ENCODE data around the gene ZBTB4.

The ZBTB4 gene

GRCh38 chr17:7508846-7509245 is 29.4 kb upstream of the ZBTB4 start:
- H3K27me3 ChIP-seq (ENCODE audit: control insufficient read depth in 2 of 2, insufficient read depth in 2 of 2, low read length in 2 of 2), result no peaks in the 10 kb centered on the region
- H3K9ac ChIP-seq (ENCODE audit: low read depth in 1 of 2, low read length in 2 of 2), result no peak overlapping the region
- no peaks in the 10 kb centered on the region for H3K4me1 ChIP-seq (ENCODE audit: control insufficient read depth in 2 of 2, insufficient read depth in 2 of 2, low read length in 2 of 2)
- peaks cover 72 to 83% of the 10 kb centered on the region in 2 donors for H3K36me3 ChIP-seq (ENCODE audit: control insufficient read depth in 2 of 2, insufficient read depth in 2 of 2, low read length in 2 of 2)
- no peak overlapping the region for H3K27ac ChIP-seq (ENCODE audit: low read depth in 2 of 2, low read length in 2 of 2)
- H3K4me3 ChIP-seq (ENCODE audit: low read length in 2 of 2), result no peak overlapping the region
- H3K9me3 ChIP-seq (ENCODE audit: control insufficient read depth in 2 of 2, low read length in 2 of 2), result no peaks in the 10 kb centered on the region

- no peaks in the 10 kb centered on the region for H3K27me3 ChIP-seq (ENCODE audit: control insufficient read depth in 2 of 2, insufficient read depth in 2 of 2, low read length in 2 of 2)
- H3K36me3 ChIP-seq (ENCODE audit: control insufficient read depth in 2 of 2, insufficient read depth in 2 of 2, low read length in 2 of 2), result peaks cover 72 to 83% of the 10 kb centered on the region in 2 donors
- H3K4me1 ChIP-seq (ENCODE audit: control insufficient read depth in 2 of 2, insufficient read depth in 2 of 2, low read length in 2 of 2), result no peaks in the 10 kb centered on the region
Measured at GRCh38 chr17:7508145-7508544, 28.7 kb upstream of the ZBTB4 start.

GRCh38 chr17:7503521-7503920 is 24.1 kb upstream of the ZBTB4 start:
- Histone ChIP-seq H3K4me3 (ENCODE audit: low read length in 2 of 2) (no peak overlapping the region), H3K4me1 (ENCODE audit: control insufficient read depth in 2 of 2, insufficient read depth in 2 of 2, low read length in 2 of 2) (no peaks in the 10 kb centered on the region), H3K9me3 (ENCODE audit: control insufficient read depth in 2 of 2, low read length in 2 of 2) (no peaks in the 10 kb centered on the region), H3K27me3 (ENCODE audit: control insufficient read depth in 2 of 2, insufficient read depth in 2 of 2, low read length in 2 of 2) (no peaks in the 10 kb centered on the region), H3K36me3 (ENCODE audit: control insufficient read depth in 2 of 2, insufficient read depth in 2 of 2, low read length in 2 of 2) (peaks cover 67 to 79% of the 10 kb centered on the region in 2 donors), H3K9ac (ENCODE audit: low read depth in 1 of 2, low read length in 2 of 2) (no peak overlapping the region), H3K27ac (ENCODE audit: low read depth in 2 of 2, low read length in 2 of 2) (no peak overlapping the region)

More at GRCh38 chr17:7508145-7508544, 28.7 kb upstream of the ZBTB4 start:
- no peak overlapping the region for H3K9ac ChIP-seq (ENCODE audit: low read depth in 1 of 2, low read length in 2 of 2)
- H3K27ac ChIP-seq (ENCODE audit: low read depth in 2 of 2, low read length in 2 of 2), result no peak overlapping the region
- no peaks in the 10 kb centered on the region for H3K9me3 ChIP-seq (ENCODE audit: control insufficient read depth in 2 of 2, low read length in 2 of 2)
- no peak overlapping the region for H3K4me3 ChIP-seq (ENCODE audit: low read length in 2 of 2)

GRCh38 chr17:7502987-7503386 is 23.6 kb upstream of the ZBTB4 start:
- H3K9me3 ChIP-seq (ENCODE audit: control insufficient read depth in 2 of 2, low read length in 2 of 2), result no peaks in the 10 kb centered on the region
- H3K27me3 ChIP-seq (ENCODE audit: control insufficient read depth in 2 of 2, insufficient read depth in 2 of 2, low read length in 2 of 2), result no peaks in the 10 kb centered on the region
- H3K4me1 ChIP-seq (ENCODE audit: control insufficient read depth in 2 of 2, insufficient read depth in 2 of 2, low read length in 2 of 2), result no peaks in the 10 kb centered on the region
- no peak overlapping the region for H3K27ac ChIP-seq (ENCODE audit: low read depth in 2 of 2, low read length in 2 of 2)
- no peak overlapping the region for H3K9ac ChIP-seq (ENCODE audit: low read depth in 1 of 2, low read length in 2 of 2)
- H3K36me3 ChIP-seq (ENCODE audit: control insufficient read depth in 2 of 2, insufficient read depth in 2 of 2, low read length in 2 of 2), result peaks cover 66 to 79% of the 10 kb centered on the region in 2 donors
- H3K4me3 ChIP-seq (ENCODE audit: low read length in 2 of 2), result no peak overlapping the region

GRCh38 chr17:7502171-7502847 is 22.9 kb upstream of the ZBTB4 start:
- H3K4me3 ChIP-seq (ENCODE audit: low read length in 2 of 2), result no peak overlapping the region
- H3K27ac ChIP-seq (ENCODE audit: low read depth in 2 of 2, low read length in 2 of 2), result no peak overlapping the region
- peaks cover 71 to 82% of the 10 kb centered on the region in 2 donors for H3K36me3 ChIP-seq (ENCODE audit: control insufficient read depth in 2 of 2, insufficient read depth in 2 of 2, low read length in 2 of 2)
- H3K27me3 ChIP-seq (ENCODE audit: control insufficient read depth in 2 of 2, insufficient read depth in 2 of 2, low read length in 2 of 2), result no peaks in the 10 kb centered on the region
- H3K9me3 ChIP-seq (ENCODE audit: control insufficient read depth in 2 of 2, low read length in 2 of 2), result no peaks in the 10 kb centered on the region
- H3K4me1 ChIP-seq (ENCODE audit: control insufficient read depth in 2 of 2, insufficient read depth in 2 of 2, low read length in 2 of 2), result no peaks in the 10 kb centered on the region
- H3K9ac ChIP-seq (ENCODE audit: low read depth in 1 of 2, low read length in 2 of 2), result no peak overlapping the region

- H3K27ac ChIP-seq (ENCODE audit: low read depth in 2 of 2, low read length in 2 of 2), result no peak overlapping the region
- H3K9ac ChIP-seq (ENCODE audit: low read depth in 1 of 2, low read length in 2 of 2), result no peak overlapping the region
- no peaks in the 10 kb centered on the region for H3K9me3 ChIP-seq (ENCODE audit: control insufficient read depth in 2 of 2, low read length in 2 of 2)
- no peaks in the 10 kb centered on the region for H3K27me3 ChIP-seq (ENCODE audit: control insufficient read depth in 2 of 2, insufficient read depth in 2 of 2, low read length in 2 of 2)
- H3K4me3 ChIP-seq (ENCODE audit: low read length in 2 of 2), result no peak overlapping the region
- H3K36me3 ChIP-seq (ENCODE audit: control insufficient read depth in 2 of 2, insufficient read depth in 2 of 2, low read length in 2 of 2), result peaks cover 77 to 83% of the 10 kb centered on the region in 2 donors
- no peaks in the 10 kb centered on the region for H3K4me1 ChIP-seq (ENCODE audit: control insufficient read depth in 2 of 2, insufficient read depth in 2 of 2, low read length in 2 of 2)
Measured at GRCh38 chr17:7501729-7502128, 22.3 kb upstream of the ZBTB4 start.

GRCh38 chr17:7499161-7499560 is 19.7 kb upstream of the ZBTB4 start:
- H3K4me1 ChIP-seq (ENCODE audit: control insufficient read depth in 2 of 2, insufficient read depth in 2 of 2, low read length in 2 of 2), result no peaks in the 10 kb centered on the region
- H3K4me3 ChIP-seq (ENCODE audit: low read length in 2 of 2), result no peak overlapping the region
- no peak overlapping the region for H3K27ac ChIP-seq (ENCODE audit: low read depth in 2 of 2, low read length in 2 of 2)
- no peaks in the 10 kb centered on the region for H3K9me3 ChIP-seq (ENCODE audit: control insufficient read depth in 2 of 2, low read length in 2 of 2)
- no peaks in the 10 kb centered on the region for H3K27me3 ChIP-seq (ENCODE audit: control insufficient read depth in 2 of 2, insufficient read depth in 2 of 2, low read length in 2 of 2)
- no peak overlapping the region for H3K9ac ChIP-seq (ENCODE audit: low read depth in 1 of 2, low read length in 2 of 2)
- peaks cover 76 to 82% of the 10 kb centered on the region in 2 donors for H3K36me3 ChIP-seq (ENCODE audit: control insufficient read depth in 2 of 2, insufficient read depth in 2 of 2, low read length in 2 of 2)

GRCh38 chr17:7497636-7498035 is 18.2 kb upstream of the ZBTB4 start:
- H3K4me1 ChIP-seq (ENCODE audit: control insufficient read depth in 2 of 2, insufficient read depth in 2 of 2, low read length in 2 of 2), result peaks cover 0 to 3% of the 10 kb centered on the region in 2 donors
- H3K9ac ChIP-seq (ENCODE audit: low read depth in 1 of 2, low read length in 2 of 2), result no peak overlapping the region
- no peak overlapping the region for H3K27ac ChIP-seq (ENCODE audit: low read depth in 2 of 2, low read length in 2 of 2)
- H3K4me3 ChIP-seq (ENCODE audit: low read length in 2 of 2), result no peak overlapping the region
- no peaks in the 10 kb centered on the region for H3K9me3 ChIP-seq (ENCODE audit: control insufficient read depth in 2 of 2, low read length in 2 of 2)
- peaks cover 60 to 72% of the 10 kb centered on the region in 2 donors for H3K36me3 ChIP-seq (ENCODE audit: control insufficient read depth in 2 of 2, insufficient read depth in 2 of 2, low read length in 2 of 2)
- no peaks in the 10 kb centered on the region for H3K27me3 ChIP-seq (ENCODE audit: control insufficient read depth in 2 of 2, insufficient read depth in 2 of 2, low read length in 2 of 2)

GRCh38 chr17:7497228-7497627 is 17.8 kb upstream of the ZBTB4 start:
- Histone ChIP-seq H3K9ac (ENCODE audit: low read depth in 1 of 2, low read length in 2 of 2) (no peak overlapping the region), H3K27me3 (ENCODE audit: control insufficient read depth in 2 of 2, insufficient read depth in 2 of 2, low read length in 2 of 2) (no peaks in the 10 kb centered on the region), H3K36me3 (ENCODE audit: control insufficient read depth in 2 of 2, insufficient read depth in 2 of 2, low read length in 2 of 2) (peaks cover 56 to 68% of the 10 kb centered on the region in 2 donors), H3K4me1 (ENCODE audit: control insufficient read depth in 2 of 2, insufficient read depth in 2 of 2, low read length in 2 of 2) (peaks cover 0 to 3% of the 10 kb centered on the region in 2 donors), H3K27ac (ENCODE audit: low read depth in 2 of 2, low read length in 2 of 2) (no peak overlapping the region), H3K9me3 (ENCODE audit: control insufficient read depth in 2 of 2, low read length in 2 of 2) (no peaks in the 10 kb centered on the region), H3K4me3 (ENCODE audit: low read length in 2 of 2) (no peak overlapping the region)

GRCh38 chr17:7496470-7497183 is 17.2 kb upstream of the ZBTB4 start:
- Histone ChIP-seq H3K27ac (ENCODE audit: low read depth in 2 of 2, low read length in 2 of 2) (no peak overlapping the region), H3K9ac (ENCODE audit: low read depth in 1 of 2, low read length in 2 of 2) (no peak overlapping the region), H3K4me1 (ENCODE audit: control insufficient read depth in 2 of 2, insufficient read depth in 2 of 2, low read length in 2 of 2) (peaks cover under 1 to 9% of the 10 kb centered on the region in 2 donors), H3K36me3 (ENCODE audit: control insufficient read depth in 2 of 2, insufficient read depth in 2 of 2, low read length in 2 of 2) (peaks cover 50 to 66% of the 10 kb centered on the region in 2 donors), H3K27me3 (ENCODE audit: control insufficient read depth in 2 of 2, insufficient read depth in 2 of 2, low read length in 2 of 2) (no peaks in the 10 kb centered on the region), H3K4me3 (ENCODE audit: low read length in 2 of 2) (no peak overlapping the region), H3K9me3 (ENCODE audit: control insufficient read depth in 2 of 2, low read length in 2 of 2) (no peaks in the 10 kb centered on the region)

All from mucosa of rectum (tissue), 2 donors.